H9 (cell line): ENCODE data around the gene CYP2J2. TPM values are rescaled to one million over a fixed set of nuclear protein-coding genes. Genes with fewer than 3 reads are reported as not detected.
A peak's percentile ranks its signal among the peaks of the same experiment; 100 is the strongest.

Experiments
- DNase-seq: peaks from one replicate; pipeline ENCODE4 v3.0.0-alpha.2; 2017
- H2AFZ ChIP-seq: one replicate; pipeline ENCODE4 v1.6.1; 2013; ENCODE audit warnings: mild to moderate bottlenecking, low read length, control low read depth, moderate library complexity
- H2AK5ac ChIP-seq: 2 replicates; pipeline ENCODE4 v1.6.1; 2013; ENCODE audit warnings: low read length, control low read depth, mixed read lengths; ENCODE audit not compliant: insufficient read length
- H2BK120ac ChIP-seq: one replicate; pipeline ENCODE4 v1.6.1; 2013; ENCODE audit warnings: low read depth, mild to moderate bottlenecking, low read length, control low read depth, inconsistent platforms; ENCODE audit not compliant: poor library complexity, severe bottlenecking
- H2BK12ac ChIP-seq: 2 replicates; pipeline ENCODE4 v1.6.1; 2013; ENCODE audit warnings: low read length, control low read depth, mixed read lengths, low read depth; ENCODE audit not compliant: insufficient read length
- H2BK15ac ChIP-seq: 2 replicates; pipeline ENCODE4 v1.6.1; 2013; ENCODE audit warnings: low read depth, low read length, control low read depth
- H2BK20ac ChIP-seq: one replicate; pipeline ENCODE4 v1.6.1; 2013; ENCODE audit warnings: low read depth, mild to moderate bottlenecking, low read length, control low read depth, inconsistent platforms; ENCODE audit not compliant: poor library complexity, severe bottlenecking
- H2BK5ac ChIP-seq: 2 replicates; pipeline ENCODE4 v1.6.1; 2013; ENCODE audit warnings: low read length, control low read depth, mixed read lengths; ENCODE audit not compliant: insufficient read length
- H3K14ac ChIP-seq: 2 replicates; pipeline ENCODE4 v1.6.1; 2013; ENCODE audit warnings: low read length, control low read depth; ENCODE audit not compliant: insufficient read depth
- H3K18ac ChIP-seq: 2 replicates; pipeline ENCODE4 v1.6.1; 2013; ENCODE audit warnings: low read depth, mild to moderate bottlenecking, mixed read lengths, low read length, control low read depth; ENCODE audit not compliant: insufficient read length
- H3K23ac ChIP-seq: 2 replicates; pipeline ENCODE4 v1.6.1; 2013; ENCODE audit warnings: low read length, control low read depth, mixed read lengths, low read depth; ENCODE audit not compliant: insufficient read length
- H3K23me2 ChIP-seq: 2 replicates; pipeline ENCODE4 v1.6.1; 2013; ENCODE audit warnings: low read depth, mild to moderate bottlenecking, mixed read lengths, low read length, control low read depth; ENCODE audit not compliant: insufficient read length, poor library complexity, severe bottlenecking
- H3K27ac ChIP-seq: 2 replicates; pipeline ENCODE4 v1.5.1; 2013; ENCODE audit warnings: low read length, control low read depth, mixed read lengths, low read depth; ENCODE audit not compliant: insufficient read length
- H3K27me3 ChIP-seq: 2 replicates; pipeline ENCODE4 v1.6.1; 2013; ENCODE audit warnings: low read length, control low read depth, inconsistent platforms; ENCODE audit not compliant: insufficient read depth
- H3K4ac ChIP-seq: 2 replicates; pipeline ENCODE4 v1.6.1; 2013; ENCODE audit warnings: low read depth, mild to moderate bottlenecking, control low read depth, inconsistent platforms, low read length, moderate library complexity
- H3K4me1 ChIP-seq: 2 replicates; pipeline ENCODE4 v1.6.1; 2013; ENCODE audit warnings: low read length, control low read depth, inconsistent platforms; ENCODE audit not compliant: insufficient read depth
- H3K4me2 ChIP-seq: 2 replicates; pipeline ENCODE4 v1.6.1; 2013; ENCODE audit warnings: low read length, control low read depth, mixed read lengths; ENCODE audit not compliant: insufficient read length, insufficient read depth
- H3K56ac ChIP-seq: 2 replicates; pipeline ENCODE4 v1.6.1; 2013; ENCODE audit warnings: low read depth, mild to moderate bottlenecking, mixed read lengths, low read length, control low read depth; ENCODE audit not compliant: insufficient read length
- H3K79me1 ChIP-seq: 2 replicates; pipeline ENCODE4 v1.6.1; 2013; ENCODE audit warnings: low read depth, mild to moderate bottlenecking, moderate library complexity, low read length, control low read depth, inconsistent platforms; ENCODE audit not compliant: insufficient read depth, poor library complexity, severe bottlenecking
- H3K79me2 ChIP-seq: 2 replicates; pipeline ENCODE4 v1.6.1; 2013; ENCODE audit warnings: low read length, control low read depth, inconsistent platforms; ENCODE audit not compliant: insufficient read depth
- H3K9ac ChIP-seq: 2 replicates; pipeline ENCODE4 v1.6.1; 2013; ENCODE audit warnings: low read length, control low read depth, mixed read lengths; ENCODE audit not compliant: insufficient read length; ENCODE audit errors: extremely low read depth
- H3K9me3 ChIP-seq: one replicate; pipeline ENCODE4 v1.6.1; 2013; ENCODE audit warnings: low read depth, low read length, inconsistent platforms; ENCODE audit not compliant: control insufficient read depth
- H3T11ph ChIP-seq: one replicate; pipeline ENCODE4 v1.6.1; 2013; ENCODE audit warnings: mild to moderate bottlenecking, low read length, control low read depth, inconsistent platforms
- H4K20me1 ChIP-seq: one replicate; pipeline ENCODE4 v1.6.1; 2013; ENCODE audit not compliant: control insufficient read depth, insufficient read length, insufficient read depth
- H4K5ac ChIP-seq: 2 replicates; pipeline ENCODE4 v1.6.1; 2013; ENCODE audit warnings: low read depth, mild to moderate bottlenecking, mixed read lengths, low read length, control low read depth; ENCODE audit not compliant: insufficient read length
- H4K8ac ChIP-seq: replicated peaks from 2 replicates; pipeline ENCODE4 v1.6.1; 2013; ENCODE audit warnings: low read length, control low read depth, mixed read lengths, low read depth; ENCODE audit not compliant: insufficient read length
- H4K91ac ChIP-seq: 2 replicates; pipeline ENCODE4 v1.6.1; 2013; ENCODE audit warnings: low read depth, mild to moderate bottlenecking, moderate library complexity, mixed read lengths, low read length, control low read depth; ENCODE audit not compliant: insufficient read length
- H3K27ac Mint-ChIP-seq, 3 experiments: 2 replicates in 2 of 3; 3 replicates in 1 of 3; pipeline ENCODE4 v1.8.0; 2020 to 2021; ENCODE audit warnings: mixed read lengths in 3 of 3, mild to moderate bottlenecking in 1 of 3, moderate library complexity in 1 of 3
- H3K27me3 Mint-ChIP-seq: 2 replicates; pipeline ENCODE4 v1.8.0; 2021; ENCODE audit warnings: low read depth, mild to moderate bottlenecking, moderate library complexity, mixed read lengths
- H3K36me3 Mint-ChIP-seq, 3 experiments: 2 replicates in 2 of 3; 3 replicates in 1 of 3; pipeline ENCODE4 v1.8.0; 2020 to 2021; ENCODE audit warnings: low read depth in 3 of 3, mixed read lengths in 3 of 3; ENCODE audit not compliant: insufficient read depth in 1 of 3
- H3K4me1 Mint-ChIP-seq, 2 experiments: 2 replicates each; pipeline ENCODE4 v1.8.0; 2020; ENCODE audit warnings: mixed read lengths in 2 of 2
- H3K4me3 Mint-ChIP-seq, 2 experiments: 2 replicates in 1 of 2; 3 replicates in 1 of 2; pipeline ENCODE4 v1.8.0; 2020 to 2021; ENCODE audit warnings: mild to moderate bottlenecking in 2 of 2, mixed read lengths in 2 of 2, moderate library complexity in 1 of 2
- H3K9me3 Mint-ChIP-seq, 2 experiments: 2 replicates in 1 of 2; 3 replicates in 1 of 2; pipeline ENCODE4 v1.8.0; 2020; ENCODE audit warnings: mild to moderate bottlenecking in 2 of 2, mixed read lengths in 2 of 2, moderate library complexity in 1 of 2
- CTCF ChIP-seq: fragments of 200-600 bp; sonication (generic); conservative IDR thresholded peaks from 3 replicates; pipeline ENCODE4 v1.8.0; 2021; ENCODE audit warnings: antibody characterized with exemption, mild to moderate bottlenecking
- WGBS: extraction: QIAGEN DNeasy Blood & Tissue Kit; methylation state at CpG from one replicate; pipeline ENCODE4 v1.1.7; 2013; ENCODE audit warnings: missing lambda C conversion rate, low lambda C conversion rate, mixed read lengths; ENCODE audit not compliant: insufficient read length; ENCODE audit errors: extremely low coverage; 5-methylcytosine and 5-hydroxymethylcytosine counted together
- total RNA-seq: library from RNA; stranded (reverse); gene quantifications from 2 replicates; pipeline ENCODE4 v1.2.1, GENCODE V29; 2021

The CYP2J2 gene
- total RNA-seq, 1 experiment from 2014 or later: 0.57 TPM

GRCh38 chr1:59939393-59939792 lies 12.8 kb upstream of the CYP2J2 start:
- H3K56ac ChIP-seq: no peak overlapping the region
- no peaks in the 10 kb centered on the region for H3K36me3 Mint-ChIP-seq
- no peak overlapping the region for H3T11ph ChIP-seq
- H3K4me3 Mint-ChIP-seq: no peak overlapping the region
- no peak overlapping the region for H2BK15ac ChIP-seq
- H3K14ac ChIP-seq: no peak overlapping the region; the same call in 1 of the 2 replicates
- no peaks in the 10 kb centered on the region for H3K9me3 ChIP-seq
- peak overlapping the region in 1 of 3 experiments; percentile 64; a peak in 2 of 7 replicates for H3K27ac Mint-ChIP-seq
- TF ChIP-seq CTCF: no peak
- no peak overlapping the region for H3K9ac ChIP-seq
- no peak overlapping the region for H2BK5ac ChIP-seq
- H4K5ac ChIP-seq: no peak overlapping the region
- no peak overlapping the region for H2AK5ac ChIP-seq
- no peak overlapping the region for H3K4ac ChIP-seq
- H3K4me1 ChIP-seq: no peaks in the 10 kb centered on the region
- H2AFZ ChIP-seq: no peak overlapping the region
- DNase-seq: no peak
- H3K27me3 ChIP-seq: no peaks in the 10 kb centered on the region
- H3K27ac ChIP-seq: no peak overlapping the region
- no peak overlapping the region for H2BK120ac ChIP-seq
- H3K9me3 Mint-ChIP-seq: no peaks in the 10 kb centered on the region; a peak in 1 of 5 replicates
- peaks cover 0 to 2% of the 10 kb centered on the region in 2 experiments; a peak in 1 of 4 replicates for H3K4me1 Mint-ChIP-seq
- no peaks in the 10 kb centered on the region for H3K79me1 ChIP-seq
- no peak overlapping the region for H4K8ac ChIP-seq
- no peak overlapping the region for H3K23ac ChIP-seq
- no peak overlapping the region for H3K4me2 ChIP-seq
- no peaks in the 10 kb centered on the region for H3K79me2 ChIP-seq
- no peak overlapping the region for H4K91ac ChIP-seq
- no peaks in the 10 kb centered on the region for H3K27me3 Mint-ChIP-seq
- no peak overlapping the region for H2BK20ac ChIP-seq
- H3K18ac ChIP-seq: no peak overlapping the region
- WGBS: no CpG with 5 or more reads among the region's 4 CpGs
- H2BK12ac ChIP-seq: no peak overlapping the region
- no peaks in the 10 kb centered on the region for H4K20me1 ChIP-seq
- H3K23me2 ChIP-seq: no peaks in the 10 kb centered on the region
